H1 (cell line): ENCODE data around the gene AP2A2.

ENCODE experiments used
- CEBPB ChIP-seq: IDR thresholded peaks from 2 replicates; pipeline ENCODE4 v1.6.1; 2012; ENCODE audit warnings: low read depth, low read length
- EP300 ChIP-seq, 2 experiments: IDR thresholded peaks; 1 replicate in 1 of 2; 2 replicates in 1 of 2; pipeline ENCODE4 v1.6.1; 2011 to 2012; ENCODE audit warnings: low read depth in 2 of 2, low read length in 2 of 2, mild to moderate bottlenecking in 2 of 2, borderline replicate concordance in 1 of 2, inconsistent platforms in 1 of 2, moderate library complexity in 1 of 2
- MAX ChIP-seq: IDR thresholded peaks from 2 replicates; pipeline ENCODE4 v1.6.1; 2012; ENCODE audit warnings: inconsistent platforms
- RXRA ChIP-seq: IDR thresholded peaks from 2 replicates; pipeline ENCODE4 v1.6.1; 2011; ENCODE audit warnings: low read depth, mild to moderate bottlenecking, low read length, moderate library complexity; ENCODE audit not compliant: insufficient read depth
- SIN3A ChIP-seq, 2 experiments: IDR thresholded peaks in 1 of 2; conservative IDR thresholded peaks in 1 of 2; 2 replicates each; pipeline ENCODE4 v1.6.1; 2011 to 2012; ENCODE audit warnings: low read length in 2 of 2, improper control_type of control experiment in 1 of 2, low read depth in 1 of 2, mild to moderate bottlenecking in 1 of 2
- SP2 ChIP-seq: IDR thresholded peaks from 2 replicates; pipeline ENCODE4 v1.6.1; 2012; ENCODE audit warnings: mild to moderate bottlenecking, low read length, inconsistent platforms
- SRF ChIP-seq: IDR thresholded peaks from 2 replicates; pipeline ENCODE4 v1.6.1; 2011; ENCODE audit warnings: mild to moderate bottlenecking, low read depth, low read length, moderate library complexity
- SUZ12 ChIP-seq: fragments of 200-600 bp; sonication (generic); IDR thresholded peaks from 2 replicates; pipeline ENCODE4 v1.6.1; 2012; ENCODE audit warnings: mild to moderate bottlenecking, inconsistent platforms, low read length, moderate library complexity, mixed read lengths
- YY1 ChIP-seq: IDR thresholded peaks from 2 replicates; pipeline ENCODE4 v1.6.1; 2011; ENCODE audit warnings: low read depth, mild to moderate bottlenecking, low read length
- TF ChIP-seq, protein P1 (sequence below), 3 experiments: IDR thresholded peaks; 1 replicate in 2 of 3; 2 replicates in 1 of 3; pipeline versions ENCODE4 v1.5.1 to v1.6.1; 2011; ENCODE audit warnings: low read length in 3 of 3, mild to moderate bottlenecking in 3 of 3, inconsistent platforms in 2 of 3, low read depth in 1 of 3, moderate library complexity in 1 of 3; ENCODE audit not compliant: insufficient read depth in 1 of 3; ENCODE audit errors: control extremely low read depth in 1 of 3

DNA sequence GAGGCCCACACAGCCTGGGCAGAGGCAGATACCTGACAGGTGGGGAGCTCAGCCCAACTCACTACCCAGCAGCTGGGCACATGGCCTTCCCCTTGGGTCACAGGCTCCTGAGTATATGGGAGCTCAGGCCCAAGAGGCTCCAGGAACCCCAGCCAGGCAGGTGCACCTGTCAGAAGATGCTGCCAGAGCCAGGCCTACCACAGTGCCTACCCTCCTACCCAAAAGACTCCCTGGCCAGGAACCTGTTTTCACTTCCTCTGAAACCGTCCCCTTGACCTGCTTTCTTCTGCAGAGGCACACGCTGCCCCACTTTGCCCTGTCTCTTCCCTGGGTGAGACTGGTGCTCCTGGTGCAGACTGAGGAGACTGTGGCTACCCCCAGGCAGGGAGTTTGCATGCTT, 18.0 kb upstream of the AP2A2 start:
- TF ChIP-seq SRF: no peak
- TF ChIP-seq EP300 (IDR thresholded peaks at IDR 0.05; ENCODE audit: borderline replicate concordance in 1 of 2, low read depth in 2 of 2, low read length in 2 of 2): no peak
- TF ChIP-seq, protein P1, sequence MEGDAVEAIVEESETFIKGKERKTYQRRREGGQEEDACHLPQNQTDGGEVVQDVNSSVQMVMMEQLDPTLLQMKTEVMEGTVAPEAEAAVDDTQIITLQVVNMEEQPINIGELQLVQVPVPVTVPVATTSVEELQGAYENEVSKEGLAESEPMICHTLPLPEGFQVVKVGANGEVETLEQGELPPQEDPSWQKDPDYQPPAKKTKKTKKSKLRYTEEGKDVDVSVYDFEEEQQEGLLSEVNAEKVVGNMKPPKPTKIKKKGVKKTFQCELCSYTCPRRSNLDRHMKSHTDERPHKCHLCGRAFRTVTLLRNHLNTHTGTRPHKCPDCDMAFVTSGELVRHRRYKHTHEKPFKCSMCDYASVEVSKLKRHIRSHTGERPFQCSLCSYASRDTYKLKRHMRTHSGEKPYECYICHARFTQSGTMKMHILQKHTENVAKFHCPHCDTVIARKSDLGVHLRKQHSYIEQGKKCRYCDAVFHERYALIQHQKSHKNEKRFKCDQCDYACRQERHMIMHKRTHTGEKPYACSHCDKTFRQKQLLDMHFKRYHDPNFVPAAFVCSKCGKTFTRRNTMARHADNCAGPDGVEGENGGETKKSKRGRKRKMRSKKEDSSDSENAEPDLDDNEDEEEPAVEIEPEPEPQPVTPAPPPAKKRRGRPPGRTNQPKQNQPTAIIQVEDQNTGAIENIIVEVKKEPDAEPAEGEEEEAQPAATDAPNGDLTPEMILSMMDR (IDR thresholded peaks at IDR 0.05; ENCODE audit: control extremely low read depth in 1 of 3, insufficient read depth in 1 of 3, low read depth in 1 of 3, low read length in 3 of 3): no peak
- TF ChIP-seq SP2: no peak
- TF ChIP-seq SUZ12: no peak
- no peak for TF ChIP-seq YY1
- no peak for TF ChIP-seq CEBPB
- TF ChIP-seq MAX: no peak
- TF ChIP-seq SIN3A (conservative IDR thresholded peaks at IDR 0.05 in 1 of 2, IDR thresholded peaks at IDR 0.05 in 1 of 2; ENCODE audit: low read depth in 1 of 2, low read length in 2 of 2): no peak
- no peak for TF ChIP-seq RXRA
